HFFc6 (cell line): ENCODE results near the gene RNF26. TPM values are rescaled to one million over a fixed set of nuclear protein-coding genes. Genes with fewer than 3 reads are reported as not detected.

Experiments used
- DNase-seq: peaks from one replicate; pipeline ENCODE4 v3.0.0-alpha.2; 2018
- H3K27ac Mint-ChIP-seq: 2 replicates; pipeline ENCODE4 v1.8.0; 2020; ENCODE audit warnings: mild to moderate bottlenecking, mixed read lengths
- H3K27me3 Mint-ChIP-seq: 2 replicates; pipeline ENCODE4 v1.8.0; 2021; ENCODE audit warnings: mild to moderate bottlenecking, moderate library complexity, mixed read lengths; ENCODE audit not compliant: insufficient read depth
- H3K36me3 Mint-ChIP-seq: 2 replicates; pipeline ENCODE4 v1.8.0; 2021; ENCODE audit warnings: low read depth, mixed read lengths
- H3K4me1 Mint-ChIP-seq: 2 replicates; pipeline ENCODE4 v1.8.0; 2020; ENCODE audit warnings: low read depth, mixed read lengths
- H3K4me3 Mint-ChIP-seq: 2 replicates; pipeline ENCODE4 v1.8.0; 2020; ENCODE audit warnings: mild to moderate bottlenecking, moderate library complexity, mixed read lengths
- H3K9me3 Mint-ChIP-seq: 2 replicates; pipeline ENCODE4 v1.8.0; 2020; ENCODE audit warnings: mild to moderate bottlenecking, mixed read lengths
- CTCF ChIP-seq: fragments of 200-600 bp; sonication (generic); IDR thresholded peaks from 2 replicates; pipeline ENCODE4 v1.5.0; 2021; ENCODE audit warnings: antibody characterized with exemption, mild to moderate bottlenecking
- total RNA-seq, 6 experiments: library from RNA; stranded (reverse); fragmentation: NEBNext Ultra II Directional; extraction: Animal tissue kit (Norgen Biotek cat#: 25700); gene quantifications; 2 replicates in 1 of 6; 3 replicates in 5 of 6; pipeline ENCODE4 v1.2.3, GENCODE V29; 2021

Gene RNF26
- total RNA-seq, 6 experiments from 2014 or later, result 48.6 to 63.5 (median 52.7) TPM

- Mint-ChIP-seq H3K27me3 (peaks cover 12% of the 10 kb centered on the region; the same call in 1 of the 2 replicates), H3K36me3 (peaks cover 21% of the 10 kb centered on the region; the same call in 1 of the 2 replicates), H3K9me3 (no peaks in the 10 kb centered on the region), H3K4me3 (no peak overlapping the region), H3K4me1 (peaks cover 31% of the 10 kb centered on the region), H3K27ac (no peak overlapping the region)
- DNase-seq, result no peak
- TF ChIP-seq CTCF, result no peak
These were observed 2.1 kb upstream of the RNF26 start for GRCh38 chr11:119332111-119332765.

DNA sequence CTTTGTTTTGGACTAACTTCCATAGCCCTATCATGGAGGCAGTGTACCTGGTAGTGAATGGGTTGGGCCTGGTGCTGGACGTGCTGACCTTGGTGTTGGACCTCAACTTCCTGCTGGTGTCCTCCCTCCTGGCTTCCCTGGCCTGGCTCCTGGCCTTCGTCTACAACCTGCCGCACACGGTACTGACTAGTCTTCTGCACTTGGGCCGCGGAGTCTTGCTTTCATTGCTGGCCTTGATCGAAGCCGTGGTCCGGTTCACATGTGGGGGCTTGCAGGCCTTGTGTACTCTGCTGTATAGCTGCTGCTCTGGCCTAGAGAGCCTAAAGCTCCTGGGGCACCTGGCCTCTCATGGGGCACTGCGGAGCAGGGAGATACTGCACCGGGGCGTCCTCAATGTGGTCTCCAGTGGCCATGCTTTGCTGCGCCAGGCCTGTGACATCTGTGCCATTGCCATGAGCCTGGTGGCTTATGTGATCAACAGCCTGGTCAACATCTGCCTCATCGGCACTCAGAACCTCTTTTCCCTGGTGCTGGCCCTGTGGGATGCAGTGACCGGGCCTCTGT is 846 bp downstream of the RNF26 start:
- peaks cover 53% of the 10 kb centered on the region for H3K4me1 Mint-ChIP-seq
- DNase-seq, result no peak
- peaks cover 21% of the 10 kb centered on the region; the same call in 1 of the 2 replicates for H3K36me3 Mint-ChIP-seq
- H3K27me3 Mint-ChIP-seq, result peaks cover 8% of the 10 kb centered on the region; the same call in 1 of the 2 replicates
- peak overlapping the region; percentile 97 for H3K27ac Mint-ChIP-seq
- H3K9me3 Mint-ChIP-seq, result no peaks in the 10 kb centered on the region
- peak overlapping the region; percentile 97 for H3K4me3 Mint-ChIP-seq
- no peak for TF ChIP-seq CTCF

GRCh38 chr11:119335655-119336543 is 1.6 kb downstream of the RNF26 start:
- DNase-seq, result no peak
- Mint-ChIP-seq H3K9me3 (no peaks in the 10 kb centered on the region), H3K27ac (peak overlapping the region; percentile 97), H3K4me3 (peak overlapping the region; percentile 97), H3K36me3 (peaks cover 21% of the 10 kb centered on the region; the same call in 1 of the 2 replicates), H3K27me3 (peaks cover 2% of the 10 kb centered on the region), H3K4me1 (peaks cover 57% of the 10 kb centered on the region)
- TF ChIP-seq CTCF, result no peak

- DNase-seq, result no peak
- Mint-ChIP-seq H3K4me3 (peak overlapping the region; percentile 78), H3K4me1 (peaks cover 61% of the 10 kb centered on the region), H3K36me3 (peaks cover 21% of the 10 kb centered on the region; the same call in 1 of the 2 replicates), H3K27me3 (peaks cover 9% of the 10 kb centered on the region), H3K27ac (peak overlapping the region; percentile 88), H3K9me3 (no peaks in the 10 kb centered on the region)
- TF ChIP-seq CTCF, result no peak
These were observed 2.6 kb downstream of the RNF26 start for GRCh38 chr11:119336744-119337469.
